Nephron (organoid): ENCODE results near the gene ZNF512.
"Not testable (repeated sequence)": the region's sequence is repeated elsewhere in the genome, so short reads cannot be mapped to it uniquely, and the experiment has no call there.

Experiments used
- H3K27ac Mint-ChIP-seq, 3 experiments: 2 replicates each; pipeline ENCODE4 v1.8.0; 2020; ENCODE audit warnings: mixed read lengths in 3 of 3, mild to moderate bottlenecking in 2 of 3, moderate library complexity in 1 of 3
- H3K27me3 Mint-ChIP-seq: 2 replicates; pipeline ENCODE4 v1.8.0; 2021; ENCODE audit warnings: low read depth, mild to moderate bottlenecking, moderate library complexity, mixed read lengths
- H3K36me3 Mint-ChIP-seq: 2 replicates; pipeline ENCODE4 v1.8.0; 2020; ENCODE audit warnings: low read depth, mixed read lengths
- H3K4me1 Mint-ChIP-seq: 2 replicates; pipeline ENCODE4 v1.8.0; 2020; ENCODE audit warnings: mixed read lengths
- H3K4me3 Mint-ChIP-seq, 3 experiments: 2 replicates each; pipeline ENCODE4 v1.8.0; 2020; ENCODE audit warnings: mild to moderate bottlenecking in 3 of 3, mixed read lengths in 3 of 3, moderate library complexity in 2 of 3
- H3K9me3 Mint-ChIP-seq: 2 replicates; pipeline ENCODE4 v1.8.0; 2020; ENCODE audit warnings: mixed read lengths
- TF ChIP-seq, protein P1 (sequence below), 3 experiments: fragments of 200-600 bp; sonication (generic); IDR thresholded peaks; one replicate each; pipeline ENCODE4 v1.5.0; 2021; ENCODE audit warnings: antibody characterized with exemption in 3 of 3; ENCODE audit not compliant: unreplicated experiment in 3 of 3

ZNF512 gene

DNA sequence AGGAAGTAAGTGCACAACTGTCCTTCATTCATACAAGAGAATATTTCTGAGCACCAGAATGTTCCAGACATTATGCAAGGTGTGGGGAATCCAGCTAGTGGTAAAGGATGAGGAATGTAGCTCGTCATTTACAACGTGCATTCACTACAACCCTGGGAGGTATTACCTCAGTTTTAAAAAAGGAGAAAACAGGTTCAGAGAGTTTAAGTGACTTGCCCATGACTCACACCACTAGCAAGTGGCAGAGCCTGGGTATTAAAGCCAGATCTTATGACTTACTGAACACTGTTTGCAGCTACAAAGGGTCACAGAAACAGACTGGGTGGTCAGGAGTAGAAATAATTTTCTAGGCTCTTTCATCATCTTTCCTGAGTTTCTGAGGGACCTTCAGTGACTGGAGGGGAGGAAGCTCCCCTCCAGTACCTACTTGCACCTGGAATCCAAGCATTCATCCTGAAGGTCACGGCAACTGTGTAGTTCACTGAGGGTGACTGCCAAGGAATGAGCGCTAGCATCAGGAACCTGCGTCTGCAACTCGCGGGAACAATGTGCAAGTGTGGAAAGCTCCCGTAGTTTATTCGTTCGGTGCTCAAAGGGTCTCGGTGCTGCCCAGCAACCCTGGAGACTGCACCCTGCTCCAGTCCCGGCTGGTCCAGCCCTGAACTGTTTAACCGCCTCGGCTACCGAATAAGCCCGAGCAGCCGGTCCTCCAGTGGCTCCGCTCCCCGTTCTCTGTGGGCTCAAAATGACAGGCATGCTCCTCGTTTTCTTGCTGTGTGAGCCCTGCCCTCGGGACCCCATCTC is 45.3 kb downstream of the ZNF512 start:
- H3K4me3 Mint-ChIP-seq = no peak overlapping the region

DNA sequence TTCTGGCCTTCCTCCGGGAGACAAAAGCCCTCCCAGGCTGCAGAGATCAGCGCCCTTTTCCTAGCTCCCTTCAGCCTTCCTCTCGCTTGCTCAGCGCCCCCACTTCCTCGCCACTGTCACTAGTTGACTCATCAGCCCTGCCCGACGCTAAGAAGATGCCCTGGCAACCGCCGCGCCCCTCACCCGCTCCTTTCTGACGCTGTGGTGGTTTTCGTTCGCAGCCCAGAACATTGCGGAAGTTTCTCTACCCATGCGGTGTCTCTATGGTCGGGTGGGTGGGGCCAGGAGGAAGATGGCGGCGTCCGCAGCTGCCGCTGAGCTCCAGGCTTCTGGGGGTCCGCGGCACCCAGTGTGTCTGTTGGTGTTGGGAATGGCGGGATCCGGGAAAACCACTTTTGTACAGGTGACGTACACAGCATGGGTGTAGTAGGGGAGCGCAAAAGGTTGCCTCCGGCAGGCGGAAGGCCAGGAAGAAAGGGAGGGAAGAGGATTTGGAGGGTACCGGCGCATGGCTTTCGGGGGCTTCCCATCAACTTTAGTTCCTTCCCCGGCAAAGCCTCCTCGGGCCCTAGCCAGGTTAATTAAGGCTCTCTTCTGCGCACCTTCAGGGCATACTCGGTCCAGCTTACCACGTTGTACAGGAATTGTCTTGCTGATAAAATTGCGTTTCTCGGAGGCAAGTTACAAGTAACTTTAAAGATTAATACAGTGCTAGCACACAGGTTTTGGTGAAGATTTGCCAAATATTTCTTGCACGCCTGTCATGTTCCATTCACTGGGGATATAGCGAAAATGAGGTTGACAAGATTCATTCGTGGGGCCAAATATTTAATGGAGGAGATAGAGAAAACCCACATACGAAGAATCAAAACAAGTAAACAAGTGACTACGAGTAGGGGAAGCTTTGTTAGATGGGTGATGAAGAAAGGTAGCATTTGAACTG is 46.2 kb downstream of the ZNF512 start, which contains the start of the genes CCDC121 and GPN1:
TSS of gene CCDC121 (minus strand) at position 246 of the 943 bp plus-strand sequence. CDS start 1,213 bp downstream, outside the sequence.
TSS of gene GPN1 (plus strand) at position 284 of the 943 bp plus-strand sequence. CDS start at position 293, 9 bp downstream.
- TF ChIP-seq, protein P1, sequence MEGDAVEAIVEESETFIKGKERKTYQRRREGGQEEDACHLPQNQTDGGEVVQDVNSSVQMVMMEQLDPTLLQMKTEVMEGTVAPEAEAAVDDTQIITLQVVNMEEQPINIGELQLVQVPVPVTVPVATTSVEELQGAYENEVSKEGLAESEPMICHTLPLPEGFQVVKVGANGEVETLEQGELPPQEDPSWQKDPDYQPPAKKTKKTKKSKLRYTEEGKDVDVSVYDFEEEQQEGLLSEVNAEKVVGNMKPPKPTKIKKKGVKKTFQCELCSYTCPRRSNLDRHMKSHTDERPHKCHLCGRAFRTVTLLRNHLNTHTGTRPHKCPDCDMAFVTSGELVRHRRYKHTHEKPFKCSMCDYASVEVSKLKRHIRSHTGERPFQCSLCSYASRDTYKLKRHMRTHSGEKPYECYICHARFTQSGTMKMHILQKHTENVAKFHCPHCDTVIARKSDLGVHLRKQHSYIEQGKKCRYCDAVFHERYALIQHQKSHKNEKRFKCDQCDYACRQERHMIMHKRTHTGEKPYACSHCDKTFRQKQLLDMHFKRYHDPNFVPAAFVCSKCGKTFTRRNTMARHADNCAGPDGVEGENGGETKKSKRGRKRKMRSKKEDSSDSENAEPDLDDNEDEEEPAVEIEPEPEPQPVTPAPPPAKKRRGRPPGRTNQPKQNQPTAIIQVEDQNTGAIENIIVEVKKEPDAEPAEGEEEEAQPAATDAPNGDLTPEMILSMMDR (IDR thresholded peaks at IDR 0.05; ENCODE audit: unreplicated experiment in 3 of 3) = no peak
- peaks cover 8% of the 10 kb centered on the region for H3K4me1 Mint-ChIP-seq
- H3K36me3 Mint-ChIP-seq = peaks cover 39% of the 10 kb centered on the region
- H3K27me3 Mint-ChIP-seq = no peaks in the 10 kb centered on the region
- no peaks in the 10 kb centered on the region for H3K9me3 Mint-ChIP-seq
- H3K27ac Mint-ChIP-seq = peak within 1 kb of the TSS in 1 of 3 experiments; percentile 40
- no peak within 1 kb of the TSS for H3K4me3 Mint-ChIP-seq

More for the DNA sequence above, 45.3 kb downstream of the ZNF512 start:
- H3K4me1 Mint-ChIP-seq = peaks cover 8% of the 10 kb centered on the region
- H3K36me3 Mint-ChIP-seq = peaks cover 37% of the 10 kb centered on the region
- no peaks in the 10 kb centered on the region for H3K9me3 Mint-ChIP-seq
- peak overlapping the region in 1 of 3 experiments; percentile 40 for H3K27ac Mint-ChIP-seq
- no peaks in the 10 kb centered on the region for H3K27me3 Mint-ChIP-seq
- TF ChIP-seq, protein P1 (IDR thresholded peaks at IDR 0.05; ENCODE audit: unreplicated experiment in 3 of 3) = no peak

DNA sequence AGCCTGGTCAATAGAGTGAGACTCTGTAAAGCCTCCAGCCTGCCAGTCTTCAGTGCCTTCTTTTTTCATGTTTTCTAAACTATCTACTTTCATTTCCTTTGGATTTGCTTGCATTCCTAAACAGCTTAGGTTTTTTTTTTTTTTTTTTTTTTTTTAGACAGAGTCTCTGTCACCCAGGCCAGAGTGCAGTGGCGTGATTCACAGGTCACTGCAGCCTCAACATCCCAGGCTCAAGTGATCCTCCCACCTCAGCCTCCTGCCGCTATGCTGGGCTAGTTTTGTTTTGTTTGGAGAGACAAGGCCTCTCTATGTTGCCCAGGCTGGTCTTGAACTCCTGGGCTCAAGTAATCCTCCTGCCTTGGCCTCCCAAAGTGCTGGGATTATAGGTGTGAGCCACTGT is 47.4 kb downstream of the ZNF512 start:
- not testable (repeated sequence) for H3K4me3 Mint-ChIP-seq, H3K9me3 Mint-ChIP-seq, H3K4me1 Mint-ChIP-seq, H3K27me3 Mint-ChIP-seq, H3K27ac Mint-ChIP-seq
- peaks cover 43% of the 10 kb centered on the region for H3K36me3 Mint-ChIP-seq

DNA sequence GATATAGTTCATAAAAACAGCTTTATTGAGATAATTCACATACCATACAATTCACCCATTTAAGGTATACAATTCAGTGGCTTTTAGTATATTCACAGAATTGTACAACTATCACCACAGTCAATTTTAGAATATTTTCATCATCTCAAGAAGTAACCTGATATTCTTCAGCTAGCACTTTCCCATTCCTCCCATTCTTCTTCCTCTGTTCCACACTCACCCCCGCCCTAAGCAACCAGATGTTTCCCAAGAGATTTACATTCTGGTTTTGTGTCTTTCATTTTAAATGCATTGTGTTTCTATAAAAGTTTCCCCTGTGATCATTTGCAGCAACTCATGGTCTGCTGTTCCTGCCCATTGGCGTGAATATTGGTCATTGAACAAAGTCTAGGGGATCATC is 51.4 kb downstream of the ZNF512 start:
- H3K27ac Mint-ChIP-seq = no peak overlapping the region
- no peaks in the 10 kb centered on the region for H3K27me3 Mint-ChIP-seq
- TF ChIP-seq, protein P1 (IDR thresholded peaks at IDR 0.05; ENCODE audit: unreplicated experiment in 3 of 3) = no peak
- no peaks in the 10 kb centered on the region for H3K4me1 Mint-ChIP-seq
- H3K4me3 Mint-ChIP-seq = no peak overlapping the region
- H3K9me3 Mint-ChIP-seq = no peaks in the 10 kb centered on the region
- H3K36me3 Mint-ChIP-seq = peaks cover 68% of the 10 kb centered on the region

DNA sequence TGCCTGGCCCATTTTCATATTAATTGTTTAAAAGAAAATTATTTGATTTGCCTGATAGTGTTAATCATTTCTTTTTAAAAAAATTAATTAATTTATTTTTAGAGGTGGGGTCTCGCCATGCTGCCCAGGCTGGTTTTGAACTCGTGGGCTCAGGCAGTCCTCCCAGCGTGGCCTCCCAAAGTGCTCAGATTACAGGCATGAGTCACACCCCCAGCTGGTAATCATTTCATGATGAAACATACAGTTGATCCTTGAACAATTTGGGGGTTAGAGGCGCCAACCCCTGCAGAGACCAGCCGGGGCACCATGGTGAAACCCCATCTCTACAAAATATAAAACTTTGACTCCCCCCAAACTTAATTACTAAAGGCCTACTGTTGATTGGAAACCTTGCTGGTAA is 53.9 kb downstream of the ZNF512 start:
- H3K27ac Mint-ChIP-seq = no peak overlapping the region
- H3K4me3 Mint-ChIP-seq = no peak overlapping the region
- H3K4me1 Mint-ChIP-seq = no peaks in the 10 kb centered on the region
- no peaks in the 10 kb centered on the region for H3K9me3 Mint-ChIP-seq
- peaks cover 75% of the 10 kb centered on the region for H3K36me3 Mint-ChIP-seq
- no peaks in the 10 kb centered on the region for H3K27me3 Mint-ChIP-seq
- TF ChIP-seq, protein P1 (IDR thresholded peaks at IDR 0.05; ENCODE audit: unreplicated experiment in 3 of 3) = no peak

DNA sequence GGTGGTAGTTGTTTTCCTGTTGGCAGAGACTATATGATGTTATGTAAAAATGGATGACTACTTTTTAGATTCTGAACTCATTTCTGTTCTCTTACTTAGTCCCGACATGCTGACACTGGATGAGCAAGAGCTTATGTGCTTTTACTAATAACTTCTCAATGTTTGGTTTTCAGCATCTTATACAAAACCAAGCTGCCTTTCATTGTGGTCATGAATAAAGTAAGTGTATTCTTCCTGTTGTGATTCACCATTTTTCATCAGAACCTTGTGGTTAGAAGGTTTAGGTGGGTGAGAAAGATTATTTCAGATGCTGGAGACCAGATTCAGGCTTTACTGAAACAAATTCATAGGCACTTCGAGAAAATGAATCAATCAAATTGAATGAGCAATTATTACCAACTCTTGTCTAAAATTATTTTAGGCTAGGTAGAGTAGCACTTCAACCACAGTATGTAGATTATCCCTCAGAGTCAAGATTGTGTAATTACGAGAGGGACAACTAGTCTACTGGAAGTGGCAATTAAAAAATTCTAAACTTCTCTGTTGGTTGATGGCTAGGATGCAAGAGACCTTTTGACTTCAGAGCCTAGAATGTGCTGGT is 55.3 kb downstream of the ZNF512 start:
- H3K9me3 Mint-ChIP-seq = no peaks in the 10 kb centered on the region
- no peak overlapping the region for H3K27ac Mint-ChIP-seq
- no peaks in the 10 kb centered on the region for H3K4me1 Mint-ChIP-seq
- H3K36me3 Mint-ChIP-seq = peaks cover 67% of the 10 kb centered on the region
- H3K4me3 Mint-ChIP-seq = no peak overlapping the region
- TF ChIP-seq, protein P1 (IDR thresholded peaks at IDR 0.05; ENCODE audit: unreplicated experiment in 3 of 3) = no peak
- H3K27me3 Mint-ChIP-seq = no peaks in the 10 kb centered on the region
